Stimulated activated naive CD4-positive, alpha-beta T cell (primary cell): ENCODE results near the gene TP53AIP1.

Experiments
- DNase-seq, 6 experiments: peaks; one replicate each; lab custom pipeline; 2025; lab: John Stamatoyannopoulos, UW

The TP53AIP1 gene

GRCh38 chr11:128943428-128943976 lies 831 bp upstream of the TP53AIP1 start:
- no peak for DNase-seq

GRCh38 chr11:128942272-128942612 lies 429 bp downstream of the TP53AIP1 start:
- DNase-seq = no peak

GRCh38 chr11:128941573-128942271 lies 949 bp downstream of the TP53AIP1 start:
- no peak for DNase-seq

GRCh38 chr11:128941110-128941509 lies 1.6 kb downstream of the TP53AIP1 start:
- DNase-seq = no peak

GRCh38 chr11:128940603-128941002 lies 2.1 kb downstream of the TP53AIP1 start:
- DNase-seq = no peak

- no peak for DNase-seq
Measured at GRCh38 chr11:128940156-128940555, 2.5 kb downstream of the TP53AIP1 start.

DNA sequence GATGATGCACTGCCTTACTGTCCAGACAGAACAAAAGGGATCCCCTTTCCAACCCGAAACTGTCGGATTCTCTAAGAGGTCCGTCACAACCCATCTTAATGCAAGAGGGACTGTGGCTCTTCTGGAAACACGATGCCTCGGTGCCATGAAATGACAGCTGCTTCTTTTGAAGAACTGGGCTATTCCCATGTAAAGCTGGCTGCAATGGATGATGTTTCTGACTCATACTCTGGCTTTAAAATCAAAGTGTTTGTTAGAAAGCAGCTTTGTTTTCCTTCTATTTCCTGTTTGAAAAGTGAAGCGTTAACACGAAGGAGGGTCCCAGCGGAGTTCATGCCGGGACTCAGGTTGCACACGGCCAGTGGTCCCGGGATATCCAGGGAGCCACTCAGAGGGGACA lies 3.1 kb downstream of the TP53AIP1 start:
- DNase-seq = no peak

GRCh38 chr11:128938156-128938885 lies 4.3 kb downstream of the TP53AIP1 start:
- no peak for DNase-seq

DNA sequence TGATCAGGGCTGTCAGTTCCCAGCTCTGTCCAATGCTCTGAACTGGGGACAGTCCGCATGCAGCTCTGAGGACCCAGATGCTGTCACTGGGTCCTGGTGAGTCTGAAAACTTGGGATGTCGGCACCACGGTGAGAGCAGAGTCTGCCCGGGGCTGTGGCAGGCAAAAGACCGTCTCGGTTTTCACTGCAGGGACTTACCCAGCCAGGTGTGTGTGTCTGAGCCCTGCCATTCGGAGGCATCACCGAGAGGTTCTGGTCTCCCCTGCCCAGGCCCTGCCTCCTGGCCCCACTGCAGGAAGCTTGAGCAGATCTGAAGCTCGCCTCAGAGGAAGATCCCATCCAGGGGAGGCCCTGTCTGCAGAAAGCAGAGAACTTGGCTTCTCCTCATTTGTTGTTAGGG lies 5.2 kb downstream of the TP53AIP1 start:
- no peak for DNase-seq

DNA sequence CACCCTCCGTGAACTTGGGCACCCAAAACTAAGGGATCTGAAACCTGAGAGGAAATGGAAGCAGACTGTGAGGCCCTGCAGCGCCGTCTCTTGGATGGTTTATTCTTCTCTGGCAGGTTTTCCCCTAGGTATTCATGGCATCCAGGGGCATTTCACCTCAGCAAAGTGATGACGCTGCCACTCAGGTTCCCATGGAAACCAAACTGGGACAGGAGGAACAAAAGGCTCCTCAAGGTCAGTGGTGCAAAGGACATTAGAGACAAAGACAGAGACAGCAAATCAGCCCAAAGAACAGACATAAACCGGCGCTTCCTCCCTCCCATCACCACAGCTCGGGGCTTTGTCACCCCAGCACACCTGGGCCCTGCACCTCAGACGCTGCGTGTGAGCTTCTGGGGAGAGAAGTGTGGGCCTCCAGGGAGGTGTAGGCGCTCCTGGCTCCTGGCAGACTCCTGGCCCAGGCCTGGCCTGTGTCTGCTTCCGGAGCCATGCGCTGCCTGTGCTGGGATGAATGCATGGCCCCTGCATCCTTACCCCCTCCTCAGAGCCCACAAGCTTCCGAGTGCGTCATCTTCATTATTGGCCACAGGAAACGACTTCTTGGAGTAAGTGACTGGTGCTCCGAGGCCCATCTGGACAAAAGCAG lies 5.9 kb downstream of the TP53AIP1 start:
- no peak for DNase-seq

- no peak for DNase-seq
Measured at GRCh38 chr11:128934926-128935325, 7.7 kb downstream of the TP53AIP1 start.

- no peak for DNase-seq
Measured at GRCh38 chr11:128934351-128934750, 8.3 kb downstream of the TP53AIP1 start.

DNA sequence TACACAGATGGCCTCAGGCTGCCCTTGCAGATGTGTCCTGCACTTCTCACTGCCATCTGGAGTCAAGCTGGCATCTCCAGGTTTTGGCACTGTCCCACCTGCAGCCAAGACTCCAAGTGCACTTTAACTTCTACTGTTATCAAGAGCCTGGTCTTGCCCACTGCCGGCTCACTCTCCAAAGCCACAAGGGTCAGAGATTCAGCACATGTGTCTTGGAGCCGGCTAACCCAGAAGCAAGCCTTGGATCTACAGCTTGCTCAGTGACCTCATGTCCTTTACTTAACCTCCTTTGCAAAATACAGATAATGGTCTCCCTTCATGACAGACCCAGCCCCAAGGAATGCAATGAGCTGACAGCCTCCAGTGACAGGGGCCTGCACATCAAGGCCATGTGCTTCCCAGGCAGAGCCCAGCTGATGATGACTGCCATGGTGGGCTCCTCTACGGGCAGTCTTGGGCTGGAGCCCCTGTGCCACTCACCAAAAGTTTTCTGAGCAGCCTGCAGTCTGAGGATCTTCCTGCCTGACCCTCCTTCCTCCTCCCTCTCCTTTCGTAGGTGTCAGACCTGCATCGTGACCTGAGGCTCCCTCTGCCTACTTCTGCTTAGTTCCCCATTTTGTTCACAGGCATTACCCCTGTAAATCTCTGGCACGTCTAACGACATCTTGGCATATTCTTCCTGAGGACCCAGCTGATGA lies 9.0 kb downstream of the TP53AIP1 start:
- DNase-seq = no peak

DNA sequence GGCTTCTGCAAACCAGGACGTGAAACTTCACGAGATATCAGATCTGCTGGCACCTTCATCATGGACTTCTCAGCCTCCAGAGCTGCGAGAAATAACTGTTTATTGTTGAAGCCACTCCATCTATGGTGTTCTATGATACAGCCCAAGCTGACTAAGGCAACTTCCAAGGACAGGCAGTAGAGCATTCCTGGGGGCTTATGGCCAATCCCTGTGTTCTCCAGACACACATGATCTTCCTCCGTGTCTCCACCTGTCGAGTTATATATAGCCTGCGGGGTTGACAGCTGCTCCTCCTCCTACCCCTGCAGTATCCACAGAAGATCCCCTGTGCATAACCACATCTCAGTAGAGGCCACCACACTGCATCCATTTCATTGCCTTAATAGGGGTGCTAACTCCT lies 11.0 kb downstream of the TP53AIP1 start:
- DNase-seq = no peak

- DNase-seq = no peak
Measured at GRCh38 chr11:128931066-128931465, 11.6 kb downstream of the TP53AIP1 start.

GRCh38 chr11:128929991-128930390 lies 12.7 kb downstream of the TP53AIP1 start:
- DNase-seq = no peak

GRCh38 chr11:128929468-128929867 lies 13.2 kb downstream of the TP53AIP1 start:
- no peak for DNase-seq

GRCh38 chr11:128928400-128928799 lies 14.3 kb downstream of the TP53AIP1 start:
- no peak for DNase-seq

GRCh38 chr11:128927683-128928336 lies 14.9 kb downstream of the TP53AIP1 start:
- no peak for DNase-seq

DNA sequence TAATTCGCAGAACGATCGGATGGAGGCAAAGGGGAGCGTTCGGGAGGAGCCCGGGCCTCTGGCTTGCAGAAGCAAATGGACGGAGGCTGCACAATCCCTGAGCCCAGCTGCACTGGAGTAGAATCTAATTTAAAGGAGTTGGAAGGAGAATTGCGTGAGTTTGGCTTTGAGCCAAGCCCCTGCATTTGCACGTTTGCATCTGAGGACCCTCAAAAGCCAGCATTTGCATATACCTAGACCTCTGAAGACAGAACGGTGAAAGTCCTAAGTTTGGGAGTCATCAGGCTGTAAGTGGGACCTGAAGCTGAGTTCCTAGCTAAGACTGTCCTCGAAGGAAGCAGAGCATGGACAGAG lies 15.6 kb downstream of the TP53AIP1 start:
- DNase-seq = no peak

- no peak for DNase-seq
Measured at GRCh38 chr11:128926437-128927107, 16.1 kb downstream of the TP53AIP1 start.
